SK-N-SH (cell line): ENCODE measurements around the gene LEF1. TPM values are rescaled to one million over a fixed set of nuclear protein-coding genes. Genes with fewer than 3 reads are reported as not detected.

ENCODE experiments used
- CTCF ChIA-PET: fragments of 300-600, 350-600 bp; formaldehyde crosslinking; extraction: SDS; loops from one replicate; lab custom pipeline; 2021; lab: Yijun Ruan, JAX
- POLR2A ChIA-PET: fragments of 350-600 bp; sonication (Branson Sonifier 250); formaldehyde crosslinking; extraction: SDS; loops from one replicate; lab custom pipeline; 2020; ENCODE audit warnings: antibody characterized with exemption, inconsistent platforms; lab: Yijun Ruan, JAX
- DNase-seq: peaks from one replicate; pipeline ENCODE4 v3.0.0; 2012
- H2AFZ ChIP-seq: fragments of 200-600 bp; sonication (generic); 2 replicates; pipeline ENCODE4 v1.8.1; 2016; ENCODE audit warnings: antibody characterized with exemption, mild to moderate bottlenecking, low read depth
- H3F3A ChIP-seq: fragments of 200-600 bp; sonication (generic); replicated peaks from 2 replicates; pipeline ENCODE3; 2016; ENCODE audit warnings: antibody characterized with exemption, mild to moderate bottlenecking; ENCODE audit not compliant: insufficient read depth
- H3K27ac ChIP-seq, 2 experiments: fragments of 200-500 bp in 1 of 2; fragments of 200-600 bp in 1 of 2; sonication (Bioruptor generic) in 1 of 2; sonication (generic), shearing (Covaris generic) in 1 of 2; 2 replicates each; pipeline versions ENCODE4 v1.5.1 to v1.6.1; 2014 to 2016; ENCODE audit warnings: low read depth in 2 of 2, inconsistent platforms in 1 of 2, low read length in 1 of 2, mild to moderate bottlenecking in 1 of 2, mixed read lengths in 1 of 2
- H3K27me3 ChIP-seq: fragments of 200-600 bp; sonication (generic), shearing (Covaris generic); 2 replicates; pipeline ENCODE4 v1.6.1; 2016; ENCODE audit warnings: mixed run types; ENCODE audit not compliant: insufficient read depth
- H3K36me3 ChIP-seq, 2 experiments: fragments of 200-500 bp in 1 of 2; fragments of 200-600 bp in 1 of 2; sonication (Bioruptor generic) in 1 of 2; sonication (generic) in 1 of 2; replicated peaks in 1 of 2; 2 replicates each; pipeline versions ENCODE3 to v1.5.1; 2014 to 2016; ENCODE audit warnings: low read length in 1 of 2, mild to moderate bottlenecking in 1 of 2; ENCODE audit not compliant: insufficient read depth in 2 of 2, control insufficient read depth in 1 of 2
- H3K4me1 ChIP-seq, 2 experiments: fragments of 200-500 bp in 1 of 2; fragments of 200-600 bp in 1 of 2; sonication (Bioruptor generic) in 1 of 2; sonication (generic), shearing (Covaris generic) in 1 of 2; 2 replicates each; pipeline versions ENCODE4 v1.5.1 to v1.6.1; 2014 to 2016; ENCODE audit warnings: low read depth in 1 of 2, low read length in 1 of 2, mixed run types in 1 of 2; ENCODE audit not compliant: insufficient read depth in 2 of 2, control insufficient read depth in 1 of 2
- H3K4me2 ChIP-seq: fragments of 200-600 bp; sonication (generic), shearing (Covaris generic); 2 replicates; pipeline ENCODE4 v1.6.1; 2017; ENCODE audit warnings: mixed run types
- H3K4me3 ChIP-seq, 2 experiments: fragments of 200-500 bp in 1 of 2; fragments of 200-600 bp in 1 of 2; sonication (Bioruptor generic) in 1 of 2; sonication (generic), shearing (Covaris generic) in 1 of 2; 2 replicates each; pipeline versions ENCODE4 v1.5.1 to v1.8.1; 2014 to 2016; ENCODE audit warnings: low read depth in 2 of 2, inconsistent platforms in 1 of 2, low read length in 1 of 2, mild to moderate bottlenecking in 1 of 2, mixed read lengths in 1 of 2, moderate library complexity in 1 of 2
- H3K79me2 ChIP-seq: fragments of 200-600 bp; sonication (generic); 2 replicates; pipeline ENCODE4 v1.8.1; 2017; ENCODE audit warnings: mild to moderate bottlenecking; ENCODE audit not compliant: insufficient read depth
- H3K9ac ChIP-seq: fragments of 200-600 bp; sonication (generic); 2 replicates; pipeline ENCODE4 v1.6.1; 2017; ENCODE audit warnings: mixed run types
- H3K9me2 ChIP-seq: fragments of 200-600 bp; sonication (generic); 2 replicates; pipeline ENCODE4 v1.6.1; 2017; ENCODE audit warnings: mixed run types
- H3K9me3 ChIP-seq: fragments of 200-600 bp; sonication (generic); 2 replicates; pipeline ENCODE4 v1.6.1; 2017; ENCODE audit warnings: mixed run types, mild to moderate bottlenecking, moderate library complexity
- H4K20me1 ChIP-seq: fragments of 200-600 bp; sonication (generic); 2 replicates; pipeline ENCODE4 v1.6.1; 2017; ENCODE audit warnings: mild to moderate bottlenecking, mixed run types; ENCODE audit not compliant: insufficient read depth
- CTCF ChIP-seq: fragments of 200-600 bp; sonication (generic); IDR thresholded peaks from 2 replicates; pipeline ENCODE4 v1.6.1; 2017; ENCODE audit warnings: antibody characterized with exemption, mild to moderate bottlenecking, moderate library complexity
- EP300 ChIP-seq, 2 experiments: IDR thresholded peaks; 2 replicates each; pipeline versions ENCODE4 v1.4.0 to v1.6.1; 2012; ENCODE audit warnings: borderline replicate concordance in 1 of 2, low read depth in 1 of 2, low read length in 1 of 2
- EZH2phosphoT487 ChIP-seq: fragments of 200-600 bp; sonication (generic); IDR thresholded peaks from 2 replicates; pipeline ENCODE4 v1.6.1; 2017; ENCODE audit warnings: low read depth, mixed run types, mild to moderate bottlenecking, antibody characterized with exemption, moderate library complexity, borderline replicate concordance
- FOSL2 ChIP-seq: IDR thresholded peaks from 2 replicates; pipeline ENCODE4 v1.4.0; 2012; ENCODE audit warnings: low read depth, mild to moderate bottlenecking, moderate library complexity, borderline replicate concordance
- FOXJ3 ChIP-seq: sonication (generic); formaldehyde crosslinking; IDR thresholded peaks from 2 replicates; pipeline ENCODE4 v1.5.1; 2020; ENCODE audit warnings: mild to moderate bottlenecking, missing genetic modification reagents
- GABPA ChIP-seq: IDR thresholded peaks from 2 replicates; pipeline ENCODE4 v1.4.0; 2012; ENCODE audit warnings: low read depth, mild to moderate bottlenecking
- GATA2 ChIP-seq: sonication (generic); formaldehyde crosslinking; IDR thresholded peaks from 2 replicates; pipeline ENCODE4 v1.5.0; 2020; ENCODE audit warnings: mild to moderate bottlenecking, missing genetic modification reagents
- JUND ChIP-seq: IDR thresholded peaks from 2 replicates; pipeline ENCODE4 v1.4.0; 2012
- MAX ChIP-seq: IDR thresholded peaks from 2 replicates; pipeline ENCODE4 v1.4.0; 2012; ENCODE audit warnings: low read depth
- MEF2A ChIP-seq: IDR thresholded peaks from 2 replicates; pipeline ENCODE4 v1.4.0; 2012; ENCODE audit warnings: low read depth, borderline replicate concordance
- MXI1 ChIP-seq: IDR thresholded peaks from 2 replicates; pipeline ENCODE4 v1.6.1; 2012; ENCODE audit warnings: mild to moderate bottlenecking, low read depth, low read length, improper control_type of control experiment
- PBX3 ChIP-seq: IDR thresholded peaks from 2 replicates; pipeline ENCODE4; 2012
- RAD21 ChIP-seq: IDR thresholded peaks from 2 replicates; pipeline ENCODE4 v1.6.1; 2012; ENCODE audit warnings: mild to moderate bottlenecking, low read length
- RCOR1 ChIP-seq: fragments of 150-350 bp; IDR thresholded peaks from 2 replicates; pipeline ENCODE4 v1.6.1; 2017; ENCODE audit warnings: antibody characterized with exemption, low read length
- REST ChIP-seq: IDR thresholded peaks from 2 replicates; pipeline ENCODE4 v1.6.1; 2012; ENCODE audit warnings: mild to moderate bottlenecking, low read depth, low read length, moderate library complexity
- RFX5 ChIP-seq: IDR thresholded peaks from 2 replicates; pipeline ENCODE4 v1.6.1; 2012; ENCODE audit warnings: mild to moderate bottlenecking, improper control_type of control experiment, low read length
- RXRA ChIP-seq: IDR thresholded peaks from 2 replicates; pipeline ENCODE4 v1.4.0; 2012; ENCODE audit warnings: low read depth, mild to moderate bottlenecking, borderline replicate concordance
- SMC3 ChIP-seq: IDR thresholded peaks from 2 replicates; pipeline ENCODE4 v1.6.1; 2012; ENCODE audit warnings: low read depth, low read length, improper control_type of control experiment
- TAF1 ChIP-seq: IDR thresholded peaks from 2 replicates; pipeline ENCODE4 v1.6.1; 2012; ENCODE audit warnings: low read depth, mild to moderate bottlenecking, low read length, moderate library complexity, borderline replicate concordance
- TCF12 ChIP-seq: IDR thresholded peaks from 2 replicates; pipeline ENCODE4 v1.4.0; 2012
- TEAD4 ChIP-seq: IDR thresholded peaks from 2 replicates; pipeline ENCODE4 v1.4.0; 2012; ENCODE audit warnings: mild to moderate bottlenecking, borderline replicate concordance; ENCODE audit not compliant: insufficient read depth
- YY1 ChIP-seq: IDR thresholded peaks from 2 replicates; pipeline ENCODE4 v1.4.0; 2012; ENCODE audit warnings: low read depth, mild to moderate bottlenecking
- WGBS: methylation state at CpG from one replicate; pipeline ENCODE4 v1.1.6; 2017; ENCODE audit warnings: low lambda C conversion rate; 5-methylcytosine and 5-hydroxymethylcytosine counted together
- polyA plus RNA-seq, 3 experiments: library from polyadenylated mRNA; depleted of rRNA; stranded (reverse); fragments of >200 nt; gene quantifications; 2 replicates each; pipeline ENCODE4 v1.2.3, GENCODE V29; 2012

LEF1 gene
- polyA plus RNA-seq, 1 of the 3 experiments (the other 2 are of a cell fraction): 0.36 TPM

- Histone ChIP-seq H3K27me3 (peaks cover 21% of the 10 kb centered on the region), H3K79me2 (no peaks in the 10 kb centered on the region), H3K9me2 (no peaks in the 10 kb centered on the region), H3F3A (no peaks in the 10 kb centered on the region), H3K9me3 (no peaks in the 10 kb centered on the region), H3K4me3 (no peak overlapping the region), H2AFZ (no peak overlapping the region), H3K4me2 (no peak overlapping the region), H3K36me3 (no peaks in the 10 kb centered on the region), H3K27ac (no peak overlapping the region), H4K20me1 (no peaks in the 10 kb centered on the region), H3K9ac (no peak overlapping the region), H3K4me1 (peaks cover 0 to 2% of the 10 kb centered on the region in 2 experiments; a peak in 1 of 4 replicates)
- ChIA-PET POLR2A (no interaction called here), CTCF (no interaction called here)
- no peak for DNase-seq
- TF ChIP-seq JUND (no peak), EP300 (IDR thresholded peaks at IDR 0.05; ENCODE audit: borderline replicate concordance in 1 of 2, low read depth in 1 of 2, low read length in 1 of 2) (no peak), YY1 (no peak)
- 23% methylated on average over 3 of the region's 3 CpGs for WGBS
Measured at GRCh38 chr4:108116423-108117168, 52.1 kb downstream of the LEF1 start.

GRCh38 chr4:108115168-108115526 is 53.6 kb downstream of the LEF1 start:
- no peak overlapping the region for H2AFZ ChIP-seq
- H3K4me1 ChIP-seq: peaks cover 0 to 2% of the 10 kb centered on the region in 2 experiments; a peak in 1 of 4 replicates
- no peaks in the 10 kb centered on the region for H3K36me3 ChIP-seq
- no peak for DNase-seq
- ChIA-PET POLR2A (no interaction called here), CTCF (interaction anchor here (0.8 to 0.9 kb wide), 3 partner anchors 16 to 97 kb away, joined by 3 to 4 read pairs (median 4); no protein-coding TSS in a partner anchor)
- WGBS: 16% methylated on average over 2 of the region's 2 CpGs
- H3K4me3 ChIP-seq: no peak overlapping the region
- TF ChIP-seq FOXJ3 (no peak), GABPA (no peak), TEAD4 (no peak), RAD21 (no peak), TAF1 (no peak), TCF12 (no peak), RFX5 (no peak), PBX3 (no peak), MAX (no peak), MXI1 (no peak), RCOR1 (no peak), EZH2phosphoT487 (no peak), SMC3 (no peak), MEF2A (no peak), FOSL2 (no peak), GATA2 (CRISPR knock-in tag) (no peak), REST (no peak), RXRA (no peak), CTCF (no peak)
- no peak overlapping the region for H3K9ac ChIP-seq
- no peaks in the 10 kb centered on the region for H3K79me2 ChIP-seq
- H3K4me2 ChIP-seq: no peak overlapping the region
- no peak overlapping the region for H3K27ac ChIP-seq
- H3F3A ChIP-seq: no peaks in the 10 kb centered on the region
- no peaks in the 10 kb centered on the region for H3K9me2 ChIP-seq
- H3K27me3 ChIP-seq: peaks cover 25% of the 10 kb centered on the region
- H4K20me1 ChIP-seq: no peaks in the 10 kb centered on the region
- no peaks in the 10 kb centered on the region for H3K9me3 ChIP-seq
